GM19099 (cell line): ENCODE results near the gene PI4K2A.

Source experiments
- POLR2A ChIP-seq: IDR thresholded peaks from 3 replicates; pipeline ENCODE4 v1.6.1; 2011; ENCODE audit warnings: low read depth; ENCODE audit not compliant: insufficient read length; ENCODE audit errors: extremely low read depth

Gene PI4K2A

DNA sequence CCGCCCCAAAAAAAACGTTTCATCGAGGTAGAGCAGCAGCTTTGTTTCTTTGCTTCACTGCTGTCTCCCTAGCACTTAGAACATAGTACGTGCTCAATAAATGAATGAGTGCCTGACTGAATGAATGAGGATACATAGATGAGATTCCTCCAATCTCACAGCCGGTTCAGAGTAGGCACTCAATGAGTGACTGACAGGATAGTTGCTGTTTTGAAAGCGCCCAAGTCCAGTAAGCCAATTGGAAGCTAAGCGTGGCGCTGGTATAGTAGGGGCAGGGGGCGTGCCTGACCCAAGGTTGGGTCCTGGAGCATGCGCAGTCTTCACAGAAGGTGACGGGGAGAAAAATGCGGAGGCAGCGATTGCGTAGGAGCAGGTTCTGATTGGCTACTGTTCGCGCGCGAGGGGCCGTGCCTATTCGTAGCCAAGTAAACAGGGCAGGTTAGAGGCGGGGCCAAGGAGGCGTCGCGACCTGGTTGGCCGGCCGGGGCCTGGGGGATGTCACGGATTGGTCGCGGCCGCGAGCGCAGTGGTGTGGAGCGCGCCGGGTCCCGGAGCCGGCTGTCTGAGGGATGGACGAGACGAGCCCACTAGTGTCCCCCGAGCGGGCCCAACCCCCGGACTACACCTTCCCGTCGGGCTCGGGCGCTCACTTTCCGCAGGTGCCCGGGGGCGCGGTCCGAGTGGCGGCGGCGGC lies at the start of gene PI4K2A:
PI4K2A (plus strand) TSS at position 498 of the 694 bp plus-strand sequence; CDS start at position 570, 72 bp downstream.
- TF ChIP-seq POLR2A = peak; percentile 69

GRCh38 chr10:97590748-97591495 lies 49.5 kb upstream of the PI4K2A start:
- no peak for TF ChIP-seq POLR2A

DNA sequence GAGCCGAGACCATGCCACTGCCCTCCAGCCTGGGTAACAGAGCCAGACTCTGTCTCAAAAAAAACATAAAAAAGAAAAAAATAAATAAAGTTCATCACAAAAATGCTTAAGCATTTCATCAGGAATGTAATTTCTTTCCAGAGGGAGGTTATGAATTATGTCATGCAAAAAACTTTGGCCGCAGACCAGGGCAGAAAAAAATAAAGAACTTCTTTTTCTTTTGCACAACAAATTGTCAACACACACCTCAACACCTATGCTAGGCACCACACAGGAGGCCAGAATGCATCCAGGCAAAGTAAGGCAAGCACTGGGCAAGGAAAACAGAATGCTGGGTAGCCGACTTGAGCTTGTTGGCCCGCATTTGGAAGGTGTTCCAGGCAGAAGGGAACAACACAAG lies 47.0 kb upstream of the PI4K2A start:
- TF ChIP-seq POLR2A = no peak

- no peak for TF ChIP-seq POLR2A
Measured at GRCh38 chr10:97596101-97597082, 44.1 kb upstream of the PI4K2A start.

GRCh38 chr10:97597778-97598177 lies 42.7 kb upstream of the PI4K2A start:
- TF ChIP-seq POLR2A = no peak

DNA sequence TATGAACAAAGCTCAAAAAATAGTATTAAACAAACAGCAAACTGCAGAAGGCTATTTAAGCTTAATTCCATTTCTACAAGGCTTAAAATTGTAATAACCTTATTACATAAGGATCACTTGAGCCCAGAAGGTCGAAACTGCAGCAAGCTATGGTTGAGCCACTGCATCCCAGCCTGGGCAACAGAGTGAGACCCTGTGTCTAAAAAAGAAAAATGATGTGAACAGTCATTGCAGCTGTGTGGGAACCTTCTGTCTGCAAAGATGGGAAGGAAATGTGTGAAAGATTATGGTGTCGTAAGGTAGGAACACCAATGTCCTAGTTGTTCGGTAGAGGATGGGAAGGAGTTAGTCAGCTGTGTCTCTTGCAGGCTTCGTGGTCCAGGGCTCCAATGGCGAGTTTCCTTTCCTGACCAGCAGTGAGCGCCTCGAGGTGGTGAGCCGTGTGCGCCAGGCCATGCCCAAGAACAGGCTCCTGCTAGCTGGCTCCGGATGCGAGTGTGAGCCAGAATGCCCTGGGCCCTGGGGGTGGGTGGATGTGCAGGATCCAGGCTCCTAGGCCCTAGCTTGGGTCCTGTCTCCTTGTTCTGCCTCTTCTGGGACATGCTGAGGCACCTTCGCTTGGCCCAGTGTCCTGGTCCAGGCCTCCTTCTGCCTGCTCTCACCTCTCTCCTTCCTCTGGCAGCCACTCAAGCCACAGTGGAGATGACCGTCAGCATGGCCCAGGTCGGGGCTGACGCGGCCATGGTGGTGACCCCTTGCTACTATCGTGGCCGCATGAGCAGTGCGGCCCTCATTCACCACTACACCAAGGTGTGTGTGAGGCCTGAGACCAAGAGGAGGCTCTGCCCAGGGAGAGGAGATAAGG lies 41.8 kb upstream of the PI4K2A start:
- no peak for TF ChIP-seq POLR2A

DNA sequence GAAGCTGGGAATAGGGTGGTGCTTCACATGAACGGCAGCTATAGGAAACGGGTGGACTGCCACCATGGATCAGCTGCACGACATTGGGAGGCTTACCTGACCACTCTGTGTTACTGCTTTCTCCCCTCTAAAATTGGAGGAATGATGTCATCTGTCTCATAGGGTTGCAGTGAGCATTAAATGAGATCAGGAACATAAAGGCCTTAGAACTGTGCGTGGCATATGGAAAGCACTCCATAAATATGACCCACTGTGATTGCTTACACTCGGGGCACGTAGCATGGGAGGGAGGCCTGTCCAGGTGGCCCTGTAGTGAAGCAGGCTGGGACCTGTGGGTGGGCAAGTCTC lies 41.2 kb upstream of the PI4K2A start:
- TF ChIP-seq POLR2A = no peak

GRCh38 chr10:97600616-97601015 lies 39.9 kb upstream of the PI4K2A start:
- TF ChIP-seq POLR2A = no peak

DNA sequence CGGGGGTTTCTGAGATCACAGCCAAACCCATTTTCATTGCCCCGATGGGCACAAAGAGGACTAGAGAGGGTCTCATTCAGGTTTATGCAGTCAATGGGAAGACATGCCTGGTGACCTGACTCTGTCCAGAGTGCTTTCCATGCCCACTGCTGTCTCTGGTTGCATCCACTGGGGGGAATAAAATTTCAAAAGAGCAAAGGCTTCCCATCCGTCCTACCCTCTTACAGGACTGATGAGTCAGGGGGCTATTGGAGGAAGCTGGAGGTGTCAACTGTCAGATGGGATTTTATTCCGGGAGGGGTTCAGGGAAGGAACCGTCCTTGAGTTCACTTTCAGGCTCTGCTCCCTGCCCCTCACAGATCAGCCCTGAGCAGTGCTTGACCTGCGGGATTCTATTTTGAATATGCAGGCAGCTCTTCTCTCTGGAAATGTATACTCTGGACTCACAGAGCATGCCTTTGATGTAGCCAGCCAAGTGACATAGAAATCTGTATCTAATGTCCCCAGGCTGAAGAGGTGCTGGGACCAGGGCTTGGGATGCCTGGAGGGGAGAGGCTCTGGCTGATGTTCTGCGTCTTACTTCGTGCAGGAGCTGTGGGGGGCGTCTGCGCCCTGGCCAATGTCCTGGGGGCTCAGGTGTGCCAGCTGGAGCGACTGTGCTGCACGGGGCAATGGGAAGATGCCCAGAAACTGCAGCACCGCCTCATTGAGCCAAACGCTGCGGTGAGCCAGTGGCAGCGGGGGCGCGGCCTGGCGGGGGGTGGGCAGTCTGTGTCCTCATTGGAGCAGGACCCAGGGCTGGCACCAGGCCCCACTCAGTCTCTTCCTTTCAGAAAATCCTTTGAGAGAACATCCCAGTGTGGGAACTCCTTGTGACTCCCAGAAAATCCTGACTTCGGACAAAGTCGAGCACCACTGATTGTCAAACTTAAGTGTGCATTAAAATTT lies 38.9 kb upstream of the PI4K2A start:
- TF ChIP-seq POLR2A = no peak

DNA sequence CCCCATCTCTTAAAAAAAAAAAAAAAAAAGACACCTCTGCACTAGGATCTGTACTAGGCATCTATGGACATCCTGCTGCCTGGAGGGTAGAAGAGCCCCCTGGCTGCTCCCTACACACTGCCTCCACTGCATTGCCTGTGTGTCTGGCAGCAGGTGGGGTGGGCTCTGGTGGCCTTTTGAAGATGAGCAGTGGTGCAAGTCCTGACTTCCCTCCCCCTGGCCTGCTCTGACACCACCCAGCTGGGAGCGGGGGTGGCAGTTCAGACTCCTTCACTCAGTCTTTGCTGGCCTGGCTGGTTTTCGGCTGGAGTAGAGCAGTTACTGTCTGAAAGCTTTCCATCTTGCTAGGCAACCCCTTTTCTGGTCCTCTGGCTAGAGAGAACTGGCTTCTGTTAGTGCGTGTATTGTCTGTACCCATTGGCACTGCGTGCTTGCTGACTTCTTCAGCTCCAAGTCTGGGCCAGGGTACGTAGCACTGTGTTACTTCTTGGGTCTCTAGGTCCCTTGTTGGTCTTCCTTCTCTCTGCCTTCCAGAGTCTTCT lies 33.3 kb upstream of the PI4K2A start:
- no peak for TF ChIP-seq POLR2A

DNA sequence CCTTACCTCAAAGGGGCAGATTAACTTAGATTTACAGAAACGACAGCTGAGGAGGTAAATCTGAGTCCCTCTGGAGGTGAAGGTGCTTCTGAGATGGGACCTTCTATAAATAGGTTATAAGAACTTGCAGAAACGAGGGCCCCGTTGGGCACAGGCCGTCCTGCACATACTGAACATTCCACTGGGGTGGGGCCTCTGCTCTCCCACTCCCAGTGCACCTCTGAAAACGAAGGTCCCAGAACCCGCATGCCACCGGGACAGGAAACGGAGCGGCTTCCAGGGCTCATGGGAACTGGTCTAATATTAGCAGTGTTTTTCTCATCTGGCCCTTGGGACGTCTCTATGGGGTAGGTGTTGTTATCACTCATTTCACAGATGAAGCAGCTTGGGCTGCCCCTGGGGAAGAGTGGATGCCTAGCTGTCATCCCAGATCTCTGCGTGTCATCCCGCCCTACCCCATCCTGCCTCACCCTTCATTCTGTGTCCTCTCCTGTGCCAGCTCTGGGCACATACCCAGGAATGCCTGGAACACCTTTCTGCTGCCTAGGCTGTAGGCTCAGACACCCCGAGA lies 31.4 kb upstream of the PI4K2A start:
- no peak for TF ChIP-seq POLR2A

DNA sequence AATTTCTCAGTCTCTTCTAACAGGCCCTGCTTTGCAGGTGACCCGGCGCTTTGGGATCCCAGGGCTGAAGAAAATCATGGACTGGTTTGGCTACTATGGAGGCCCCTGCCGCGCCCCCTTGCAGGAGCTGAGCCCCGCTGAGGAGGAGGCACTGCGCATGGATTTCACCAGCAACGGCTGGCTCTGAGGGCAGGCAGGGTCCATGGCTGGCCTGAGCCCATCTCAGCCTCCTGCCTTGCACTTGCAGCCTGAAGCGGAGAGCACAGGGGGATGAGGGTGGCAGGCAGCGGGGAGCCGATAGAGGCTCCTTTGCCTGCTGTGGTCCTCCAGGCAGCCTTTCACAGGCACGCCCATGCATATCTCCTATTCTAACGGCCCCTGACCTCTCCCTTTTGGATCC lies 29.0 kb upstream of the PI4K2A start:
- no peak for TF ChIP-seq POLR2A

- TF ChIP-seq POLR2A = no peak
Measured at GRCh38 chr10:97612386-97612785, 28.1 kb upstream of the PI4K2A start.

DNA sequence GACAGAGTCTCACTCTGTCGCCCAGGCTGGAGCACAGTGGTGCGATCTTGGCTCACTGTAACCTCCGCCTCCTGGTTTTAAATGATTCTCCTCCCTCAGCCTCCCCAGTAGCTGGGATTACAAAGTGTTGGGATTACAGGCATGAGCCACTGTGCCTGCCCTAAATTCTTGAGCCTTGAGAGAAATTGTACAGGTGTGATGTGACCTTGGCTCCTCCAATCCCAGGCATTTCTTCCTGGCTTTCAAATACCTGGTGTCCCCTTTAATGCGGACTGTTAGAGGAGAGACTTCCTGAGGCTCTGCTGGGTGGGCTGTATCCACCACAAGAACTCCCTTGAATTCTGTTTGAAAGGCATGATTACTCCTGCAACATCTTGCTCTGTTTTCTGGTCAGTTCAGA lies 22.2 kb upstream of the PI4K2A start:
- no peak for TF ChIP-seq POLR2A
